ENCODE data around the gene CCNY. TPM values are rescaled to one million over a fixed set of nuclear protein-coding genes. Genes with fewer than 3 reads are reported as not detected.

The CCNY gene
- total RNA-seq, 3 donors from 2014 or later, result 28.7 to 41.0 (median 36.1) TPM

GRCh38 chr10:35459449-35459847 lies 123.1 kb downstream of the CCNY start:
- H3K36me3 ChIP-seq, result no peaks in the 10 kb centered on the region
- no peak for DNase-seq (ENCODE audit: low spot score in 2 of 2)
- no peak overlapping the region for H3K4me3 ChIP-seq
- no peaks in the 10 kb centered on the region for H3K9me3 ChIP-seq
- H3K27ac ChIP-seq, result no peak overlapping the region
- H3K27me3 ChIP-seq, result no peaks in the 10 kb centered on the region
- no peak for TF ChIP-seq CTCF (IDR thresholded peaks at IDR 0.05)
- TF ChIP-seq POLR2AphosphoS5 (IDR thresholded peaks at IDR 0.05), result no peak
- no peak for TF ChIP-seq POLR2A (IDR thresholded peaks at IDR 0.05)
- peaks cover 0 to 7% of the 10 kb centered on the region in 2 donors for H3K4me1 ChIP-seq
- intact Hi-C loops (cut with DNase I; ENCODE audit: low total_unique reads), result no loop called here

- no peak for DNase-seq (ENCODE audit: low spot score in 2 of 2)
- Histone ChIP-seq H3K27me3 (no peaks in the 10 kb centered on the region), H3K27ac (no peak overlapping the region), H3K36me3 (no peaks in the 10 kb centered on the region), H3K4me1 (peaks cover 0 to 7% of the 10 kb centered on the region in 2 donors), H3K4me3 (no peak overlapping the region), H3K9me3 (no peaks in the 10 kb centered on the region)
- no peak for TF ChIP-seq CTCF (IDR thresholded peaks at IDR 0.05)
- TF ChIP-seq POLR2A (IDR thresholded peaks at IDR 0.05), result no peak
- no peak for TF ChIP-seq POLR2AphosphoS5 (IDR thresholded peaks at IDR 0.05)
- intact Hi-C loops (cut with DNase I; ENCODE audit: low total_unique reads), result no loop called here
Observed at GRCh38 chr10:35460852-35461460, 124.6 kb downstream of the CCNY start.

GRCh38 chr10:35462491-35462934 lies 126.2 kb downstream of the CCNY start:
- intact Hi-C loops (cut with DNase I; ENCODE audit: low total_unique reads), result no loop called here
- H3K36me3 ChIP-seq, result no peaks in the 10 kb centered on the region

DNA sequence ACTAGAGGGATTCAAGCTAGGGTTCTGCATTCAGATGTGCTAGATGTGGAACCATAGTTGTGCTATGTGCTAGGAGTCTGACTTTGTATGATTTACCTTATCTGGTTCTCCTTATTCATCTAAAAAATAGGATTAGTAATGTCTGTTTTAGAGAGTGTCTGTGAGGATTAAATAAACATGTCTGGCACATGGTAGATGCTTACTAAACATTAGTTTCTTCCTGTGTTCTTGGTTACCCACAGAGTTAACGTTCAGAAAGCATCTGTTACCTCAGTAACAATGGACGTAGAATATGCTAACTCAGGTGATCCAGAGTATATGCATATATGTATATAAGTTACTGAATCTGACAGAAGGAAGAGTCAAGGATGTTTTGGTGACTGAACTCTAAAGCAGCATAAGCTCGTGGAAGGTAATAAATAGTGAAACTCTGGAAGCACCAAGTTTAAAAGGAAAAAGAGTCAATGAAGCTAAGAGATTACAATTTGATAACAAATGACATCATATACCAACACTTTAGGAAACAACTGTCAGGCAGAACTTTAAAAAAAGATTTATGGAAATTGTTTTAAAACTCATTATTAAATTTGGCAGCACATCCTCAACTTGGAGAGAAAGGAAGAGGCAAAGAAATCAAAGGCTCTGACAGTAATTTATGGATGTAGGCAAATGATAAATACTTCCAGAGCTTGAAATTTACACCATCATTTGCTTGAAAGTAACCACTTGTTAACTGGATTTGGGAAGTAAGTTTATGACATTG lies 127.0 kb downstream of the CCNY start:
- Histone ChIP-seq H3K4me3 (no peak overlapping the region), H3K4me1 (peaks cover 0 to 7% of the 10 kb centered on the region in 2 donors), H3K27ac (no peak overlapping the region), H3K9me3 (no peaks in the 10 kb centered on the region), H3K36me3 (no peaks in the 10 kb centered on the region), H3K27me3 (no peaks in the 10 kb centered on the region)
- TF ChIP-seq CTCF (IDR thresholded peaks at IDR 0.05) (no peak), POLR2AphosphoS5 (IDR thresholded peaks at IDR 0.05) (no peak), POLR2A (IDR thresholded peaks at IDR 0.05) (no peak)
- intact Hi-C loops (cut with DNase I; ENCODE audit: low total_unique reads), result no loop called here
- DNase-seq (ENCODE audit: low spot score in 2 of 2), result no peak

More at GRCh38 chr10:35462491-35462934, 126.2 kb downstream of the CCNY start:
- no peak for DNase-seq (ENCODE audit: low spot score in 2 of 2)
- Histone ChIP-seq H3K9me3 (no peaks in the 10 kb centered on the region), H3K27me3 (no peaks in the 10 kb centered on the region), H3K4me3 (no peak overlapping the region), H3K4me1 (peaks cover 0 to 7% of the 10 kb centered on the region in 2 donors), H3K27ac (no peak overlapping the region)
- no peak for TF ChIP-seq POLR2A (IDR thresholded peaks at IDR 0.05)
- no peak for TF ChIP-seq POLR2AphosphoS5 (IDR thresholded peaks at IDR 0.05)
- TF ChIP-seq CTCF (IDR thresholded peaks at IDR 0.05), result no peak

DNA sequence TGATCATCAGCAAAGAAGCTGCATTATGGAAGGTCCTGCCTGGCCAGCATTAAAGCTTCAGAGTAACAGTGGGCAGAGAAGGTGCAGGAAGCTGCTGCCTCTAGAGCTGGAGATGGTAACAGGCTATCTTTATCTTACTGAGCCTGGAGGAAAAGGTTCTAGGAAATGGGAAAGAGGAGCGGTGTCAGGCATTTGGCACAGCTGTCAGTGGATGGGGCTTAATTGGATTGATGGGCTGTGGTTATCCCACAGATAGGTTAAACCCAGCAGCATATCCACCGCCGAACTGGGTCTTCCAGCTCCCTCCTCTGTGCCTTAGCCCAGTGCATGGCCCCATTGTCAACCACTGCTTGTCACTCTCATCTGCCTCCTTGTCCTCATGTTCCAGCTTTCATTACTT lies 127.6 kb downstream of the CCNY start:
- TF ChIP-seq POLR2AphosphoS5 (IDR thresholded peaks at IDR 0.05) (no peak), POLR2A (IDR thresholded peaks at IDR 0.05) (no peak), CTCF (IDR thresholded peaks at IDR 0.05) (no peak)
- Histone ChIP-seq H3K4me3 (no peak overlapping the region), H3K4me1 (peaks cover 0 to under 1% of the 10 kb centered on the region in 2 donors), H3K27ac (no peak overlapping the region), H3K36me3 (no peaks in the 10 kb centered on the region), H3K9me3 (no peaks in the 10 kb centered on the region), H3K27me3 (no peaks in the 10 kb centered on the region)
- DNase-seq (ENCODE audit: low spot score in 2 of 2), result no peak
- intact Hi-C loops (cut with DNase I; ENCODE audit: low total_unique reads), result no loop called here
